Measurements from ENCODE around the gene HTR2C.
"Not testable (repeated sequence)": the region's sequence is repeated elsewhere in the genome, so short reads cannot be mapped to it uniquely, and the experiment has no call there.

Gene HTR2C

DNA sequence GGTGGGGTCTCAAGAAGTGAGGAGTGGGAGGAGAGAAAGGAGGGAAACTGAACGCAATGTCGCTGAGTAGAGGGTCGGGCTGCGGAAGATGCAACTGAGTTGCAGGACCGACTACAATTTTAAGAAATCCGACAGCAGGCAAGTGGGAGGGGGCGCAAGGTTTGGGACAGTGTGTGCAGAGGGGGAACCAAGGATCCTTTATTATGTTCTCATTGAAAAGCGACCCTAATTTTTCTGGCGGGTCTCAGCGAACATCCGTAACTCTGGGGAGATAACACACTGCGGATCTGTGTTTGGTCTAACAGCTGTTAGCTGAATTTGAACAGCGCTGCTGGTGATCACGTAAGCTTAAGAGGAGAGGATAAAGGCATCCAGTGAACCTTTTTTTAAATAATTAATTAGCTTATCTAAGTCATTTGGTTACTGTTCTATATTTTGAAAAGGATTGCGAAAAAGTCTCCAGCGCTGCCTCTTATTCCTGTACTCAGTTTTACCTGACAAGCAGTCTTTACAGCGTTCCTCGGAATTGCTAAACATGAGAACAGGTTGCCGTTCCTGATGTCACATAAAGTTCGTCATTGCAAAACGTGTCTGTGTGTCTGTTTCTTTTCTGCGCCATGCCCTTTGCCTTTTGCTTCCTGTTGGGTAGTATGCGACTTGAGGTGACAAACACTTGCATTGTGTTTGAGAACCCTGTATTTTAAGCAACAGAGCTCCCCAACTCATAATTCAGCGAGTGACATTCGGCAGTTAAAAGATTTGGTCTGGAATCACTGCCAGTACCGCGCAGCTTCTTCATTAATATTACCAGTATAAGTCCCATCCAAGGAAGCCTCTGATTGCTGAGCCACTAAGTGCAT lies 1.3 kb downstream of the HTR2C start:
- in situ Hi-C loops (cut with HindIII; ENCODE audit: low sequenced_read_pairs): no loop called here
- H3K4me3 ChIP-seq (ENCODE audit: low read depth, low read length): no peak overlapping the region
- no peak for DNase-seq (ENCODE audit: low read depth, low spot score)
- TF ChIP-seq, protein P1, sequence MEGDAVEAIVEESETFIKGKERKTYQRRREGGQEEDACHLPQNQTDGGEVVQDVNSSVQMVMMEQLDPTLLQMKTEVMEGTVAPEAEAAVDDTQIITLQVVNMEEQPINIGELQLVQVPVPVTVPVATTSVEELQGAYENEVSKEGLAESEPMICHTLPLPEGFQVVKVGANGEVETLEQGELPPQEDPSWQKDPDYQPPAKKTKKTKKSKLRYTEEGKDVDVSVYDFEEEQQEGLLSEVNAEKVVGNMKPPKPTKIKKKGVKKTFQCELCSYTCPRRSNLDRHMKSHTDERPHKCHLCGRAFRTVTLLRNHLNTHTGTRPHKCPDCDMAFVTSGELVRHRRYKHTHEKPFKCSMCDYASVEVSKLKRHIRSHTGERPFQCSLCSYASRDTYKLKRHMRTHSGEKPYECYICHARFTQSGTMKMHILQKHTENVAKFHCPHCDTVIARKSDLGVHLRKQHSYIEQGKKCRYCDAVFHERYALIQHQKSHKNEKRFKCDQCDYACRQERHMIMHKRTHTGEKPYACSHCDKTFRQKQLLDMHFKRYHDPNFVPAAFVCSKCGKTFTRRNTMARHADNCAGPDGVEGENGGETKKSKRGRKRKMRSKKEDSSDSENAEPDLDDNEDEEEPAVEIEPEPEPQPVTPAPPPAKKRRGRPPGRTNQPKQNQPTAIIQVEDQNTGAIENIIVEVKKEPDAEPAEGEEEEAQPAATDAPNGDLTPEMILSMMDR (IDR thresholded peaks at IDR 0.05; ENCODE audit: low read depth, low read length): no peak

DNA sequence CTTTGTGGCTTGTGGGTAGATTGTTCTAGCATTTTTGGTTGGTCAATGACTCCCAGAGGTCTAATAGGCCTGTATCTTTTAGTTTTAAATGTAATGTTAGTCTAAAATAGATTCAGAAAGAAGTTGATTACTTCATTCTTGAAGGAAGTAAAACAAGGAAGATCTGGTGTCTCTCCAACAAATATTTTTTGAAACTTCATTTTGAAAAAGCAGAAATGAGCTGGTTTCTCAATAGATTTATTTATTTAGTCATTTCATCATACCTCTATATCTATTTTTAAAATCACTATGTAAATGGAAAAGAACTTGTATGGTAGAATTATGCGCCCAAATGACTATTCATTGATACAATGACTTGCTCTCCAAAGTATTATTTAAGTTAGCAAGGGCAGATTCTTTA lies 7.2 kb downstream of the HTR2C start:
- in situ Hi-C loops (cut with HindIII; ENCODE audit: low sequenced_read_pairs): no loop called here
- no peak for DNase-seq (ENCODE audit: low read depth, low spot score)
- TF ChIP-seq, protein P1 (IDR thresholded peaks at IDR 0.05; ENCODE audit: low read depth, low read length): no peak
- H3K4me3 ChIP-seq (ENCODE audit: low read depth, low read length): no peak overlapping the region

DNA sequence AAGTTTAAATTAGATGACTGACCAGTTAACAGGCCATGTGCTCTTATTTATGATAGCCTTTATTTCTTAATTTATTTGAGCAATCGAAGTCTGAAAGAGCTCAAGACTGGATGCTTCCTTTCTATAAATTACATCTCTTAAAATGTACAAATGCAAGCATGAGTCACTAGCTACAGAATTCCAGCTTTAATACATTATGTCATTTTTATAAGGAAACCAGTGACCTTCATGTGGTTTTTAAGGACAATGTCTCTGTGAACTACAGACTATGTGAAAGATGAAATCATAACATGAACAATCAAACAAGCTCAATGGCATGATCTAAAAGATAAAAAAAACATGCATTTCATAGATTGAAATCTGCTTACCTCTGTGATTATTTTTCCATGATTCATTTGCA lies 15.4 kb downstream of the HTR2C start:
- H3K4me3 ChIP-seq (ENCODE audit: low read depth, low read length): no peak overlapping the region
- no peak for DNase-seq (ENCODE audit: low read depth, low spot score)
- TF ChIP-seq, protein P1 (IDR thresholded peaks at IDR 0.05; ENCODE audit: low read depth, low read length): no peak
- in situ Hi-C loops (cut with HindIII; ENCODE audit: low sequenced_read_pairs): no loop called here

DNA sequence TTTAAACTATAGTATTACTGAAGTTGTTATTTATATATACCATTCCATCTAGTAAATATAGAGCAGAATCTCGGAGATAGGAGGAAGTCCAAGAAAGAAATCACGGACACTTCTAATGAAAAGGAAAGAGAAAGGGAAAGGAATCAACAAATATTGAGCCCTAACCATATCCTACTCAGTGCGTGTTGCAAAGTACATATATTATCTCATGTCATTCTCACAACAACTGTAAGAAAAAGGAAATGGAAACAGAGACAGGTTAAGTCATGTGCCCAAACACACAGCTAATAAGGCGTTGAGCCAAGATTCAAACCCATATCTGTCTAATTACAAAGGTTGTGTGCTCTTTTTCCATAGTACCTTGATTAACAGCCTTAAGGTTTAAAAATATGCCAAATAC lies 16.0 kb downstream of the HTR2C start:
- in situ Hi-C loops (cut with HindIII; ENCODE audit: low sequenced_read_pairs): no loop called here
- TF ChIP-seq, protein P1 (IDR thresholded peaks at IDR 0.05; ENCODE audit: low read depth, low read length): no peak
- no peak overlapping the region for H3K4me3 ChIP-seq (ENCODE audit: low read depth, low read length)
- no peak for DNase-seq (ENCODE audit: low read depth, low spot score)

DNA sequence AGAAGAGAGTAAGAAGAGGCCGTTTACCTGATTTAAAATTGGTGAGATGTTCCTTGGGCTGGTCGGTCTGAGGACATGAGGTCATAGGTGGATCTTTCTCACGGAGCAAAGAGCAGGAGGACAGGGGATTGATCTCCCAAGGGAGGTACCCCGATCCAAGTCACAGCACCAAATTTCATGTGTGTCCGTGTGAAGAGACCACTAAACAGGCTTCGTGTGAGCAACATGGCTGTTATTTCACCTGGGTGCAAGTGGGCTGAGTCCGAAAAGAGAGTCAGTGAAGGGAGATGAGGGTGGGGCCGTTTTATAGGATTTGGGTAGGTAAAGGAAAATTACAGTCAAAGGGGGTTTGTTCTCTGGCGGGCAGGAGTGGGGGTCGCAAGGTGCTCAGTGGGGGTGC lies 22.7 kb downstream of the HTR2C start:
- in situ Hi-C loops (cut with HindIII; ENCODE audit: low sequenced_read_pairs); DNase-seq (ENCODE audit: low read depth, low spot score); H3K4me3 ChIP-seq (ENCODE audit: low read depth, low read length): not testable (repeated sequence)

DNA sequence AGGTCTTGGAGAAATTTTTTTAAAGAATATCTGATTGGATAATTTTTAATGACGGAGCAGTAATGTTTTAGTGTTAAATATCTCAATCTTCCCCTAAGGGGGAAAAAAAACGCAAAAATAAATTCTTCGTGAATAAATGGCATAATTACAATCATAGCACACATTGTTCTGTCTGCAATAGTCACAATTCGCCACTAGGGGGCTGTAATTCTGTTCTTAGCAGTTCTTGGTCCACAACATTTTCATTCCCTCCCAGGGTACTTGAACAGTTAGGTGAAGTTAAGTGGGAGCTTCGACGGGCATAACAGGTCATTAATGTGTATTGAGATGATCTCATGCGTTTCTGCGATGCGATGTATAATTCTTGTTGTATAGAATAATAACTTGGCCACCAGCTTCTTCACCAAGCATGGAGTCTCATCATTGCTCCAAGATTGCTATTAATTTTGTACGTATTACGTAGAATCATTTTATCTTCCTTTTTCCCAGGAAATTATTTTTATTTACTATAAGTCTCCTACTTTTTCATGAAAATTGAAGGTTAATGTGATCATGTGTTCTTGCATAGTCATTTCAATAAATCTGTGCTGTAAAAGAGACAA lies 27.2 kb downstream of the HTR2C start:
- no peak overlapping the region for H3K4me3 ChIP-seq (ENCODE audit: low read depth, low read length)
- in situ Hi-C loops (cut with HindIII; ENCODE audit: low sequenced_read_pairs): no loop called here
- DNase-seq (ENCODE audit: low read depth, low spot score): peak; percentile 44
- TF ChIP-seq, protein P1 (IDR thresholded peaks at IDR 0.05; ENCODE audit: low read depth, low read length): peak; percentile 83

DNA sequence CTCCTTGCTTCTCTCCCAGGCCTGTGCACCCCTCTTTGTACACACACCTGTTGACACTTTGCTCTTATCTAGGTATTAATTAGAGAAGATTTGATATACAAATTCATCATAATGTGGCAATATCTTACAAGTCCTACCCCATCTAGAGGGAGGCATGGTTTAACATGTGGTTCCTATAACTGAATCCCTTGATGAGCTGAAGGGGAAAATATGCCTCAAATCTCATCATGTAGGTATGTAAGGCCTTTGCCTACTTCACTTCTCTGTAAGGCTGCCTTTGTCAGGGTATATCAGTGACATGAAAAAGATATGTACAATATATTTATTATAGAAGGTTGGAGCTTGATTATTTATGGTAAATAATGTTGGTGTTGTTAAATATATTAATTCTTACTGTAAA lies 31.9 kb downstream of the HTR2C start:
- no peak for DNase-seq (ENCODE audit: low read depth, low spot score)

More for the DNA sequence above, 31.9 kb downstream of the HTR2C start:
- TF ChIP-seq, protein P1 (IDR thresholded peaks at IDR 0.05; ENCODE audit: low read depth, low read length): no peak
- no peak overlapping the region for H3K4me3 ChIP-seq (ENCODE audit: low read depth, low read length)
- in situ Hi-C loops (cut with HindIII; ENCODE audit: low sequenced_read_pairs): no loop called here
